Measurements from ENCODE around the gene PLCB4.

GRCh38 chr20:9269280-9269971 is 200.5 kb downstream of the PLCB4 start:
- TF ChIP-seq CTCF (IDR thresholded peaks at IDR 0.05), result no peak
- TF ChIP-seq POLR2A (IDR thresholded peaks at IDR 0.05), result no peak
